ENCODE measurements around the gene BACH2.
"Not testable (repeated sequence)": the region's sequence is repeated elsewhere in the genome, so short reads cannot be mapped to it uniquely, and the experiment has no call there.

Gene BACH2

GRCh38 chr6:90090866-90091265 lies 205.8 kb downstream of the BACH2 start:
- no peak for DNase-seq

GRCh38 chr6:90088009-90088408 lies 208.6 kb downstream of the BACH2 start:
- peak; percentile 78 for DNase-seq

GRCh38 chr6:90087106-90087833 lies 209.4 kb downstream of the BACH2 start:
- DNase-seq, result peak; percentile 70

DNA sequence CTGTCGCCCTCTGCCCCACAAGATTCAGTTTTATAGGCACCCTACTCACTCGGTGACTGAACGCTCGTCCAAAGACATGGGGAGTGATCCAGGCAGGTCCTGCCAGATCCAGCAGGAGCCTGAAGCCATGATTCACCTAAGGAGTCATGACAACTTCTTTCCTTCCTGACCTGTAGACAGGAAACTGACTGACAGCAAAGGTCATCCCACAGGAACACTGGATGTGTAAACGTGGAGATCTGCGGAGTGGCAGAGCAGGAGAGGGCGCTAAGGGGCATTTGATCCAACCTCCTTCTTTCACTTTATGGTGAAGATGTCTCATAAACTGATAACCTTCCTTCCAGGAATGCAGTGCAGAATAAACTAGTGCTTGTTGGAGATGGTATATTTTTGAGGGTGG lies 210.1 kb downstream of the BACH2 start:
- DNase-seq, result peak; percentile 32

- DNase-seq, result no peak
These were observed 212.8 kb downstream of the BACH2 start for GRCh38 chr6:90083891-90084290.

GRCh38 chr6:90082847-90083246 lies 213.8 kb downstream of the BACH2 start:
- no peak for DNase-seq

- no peak for DNase-seq
These were observed 215.7 kb downstream of the BACH2 start for GRCh38 chr6:90080876-90081481.

DNA sequence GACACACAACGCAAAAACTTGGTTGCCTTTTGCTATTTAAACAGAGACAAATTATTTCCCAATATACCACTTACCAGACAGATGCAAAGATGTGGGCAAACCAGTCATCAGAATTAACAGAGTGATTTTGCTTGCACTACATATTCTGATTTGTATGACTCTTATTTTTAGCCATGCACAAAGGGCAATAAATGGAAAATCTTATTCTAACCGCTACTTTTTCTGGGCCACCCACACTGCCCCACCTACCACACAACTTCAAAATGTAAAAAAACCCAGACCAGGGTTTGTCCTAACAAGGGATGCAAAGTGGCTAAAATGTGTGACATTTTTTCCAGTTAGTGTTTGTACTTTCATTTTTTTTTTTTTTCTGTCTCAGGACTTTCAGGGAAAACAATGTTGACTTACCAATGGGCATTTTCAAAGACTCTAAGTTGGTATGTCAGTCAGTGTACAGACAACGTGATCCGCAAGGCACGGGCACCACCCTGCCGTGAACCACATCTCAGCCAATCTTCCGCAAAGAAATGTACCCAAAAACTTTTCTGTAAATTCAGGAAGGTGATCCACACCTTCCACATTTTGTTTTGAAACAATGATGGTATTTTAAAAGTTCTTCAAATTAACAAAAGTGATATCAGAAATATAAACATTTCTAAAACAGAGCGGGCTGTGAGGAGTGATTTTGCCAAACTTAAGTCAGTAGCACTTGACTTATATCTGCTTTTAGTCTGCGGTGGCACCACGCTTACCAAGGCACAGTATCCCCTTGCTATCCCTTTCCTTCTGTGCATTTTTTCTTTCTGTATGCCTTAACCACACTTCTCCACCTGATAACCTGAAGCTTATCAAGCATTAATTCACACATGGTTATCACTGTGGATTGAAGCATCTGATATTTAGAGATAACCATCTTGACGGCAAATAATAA lies 216.8 kb downstream of the BACH2 start:
- DNase-seq, result no peak

DNA sequence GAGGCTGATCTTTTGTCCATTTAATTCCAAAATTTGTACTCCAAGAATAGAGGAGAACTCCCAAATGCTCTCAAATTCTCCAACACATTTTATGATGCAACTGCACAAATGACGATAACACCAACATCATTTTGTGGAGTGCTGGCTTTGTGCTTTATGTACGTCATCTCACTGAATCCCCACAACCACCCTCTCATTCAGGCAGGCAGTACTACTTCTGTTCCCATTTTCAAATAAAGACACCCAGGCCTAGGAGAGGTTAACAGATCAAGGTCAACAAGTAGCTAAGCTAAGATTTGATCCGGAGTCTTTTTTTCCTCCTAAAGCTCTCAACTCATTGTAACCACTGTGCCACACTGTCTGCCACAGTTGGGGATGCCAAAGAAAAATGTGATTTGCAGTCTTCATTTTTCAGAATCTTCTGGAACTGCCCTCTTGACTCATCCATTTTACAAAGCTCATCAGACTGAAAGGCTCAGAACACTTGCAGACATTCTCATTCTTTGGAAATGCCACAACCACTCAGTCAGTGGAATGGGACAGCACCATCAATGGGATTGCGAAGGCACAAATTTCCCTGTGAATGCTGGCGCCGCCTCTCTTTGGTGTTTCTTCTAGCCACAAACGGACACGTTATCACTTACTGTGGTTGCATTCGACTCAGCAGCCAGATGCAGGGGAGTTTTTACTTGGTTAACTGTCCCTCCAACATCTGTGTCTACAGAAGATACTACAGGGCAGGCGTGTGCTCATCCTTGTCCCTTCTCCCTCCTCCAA lies 217.9 kb downstream of the BACH2 start:
- peak; percentile 34 for DNase-seq

DNA sequence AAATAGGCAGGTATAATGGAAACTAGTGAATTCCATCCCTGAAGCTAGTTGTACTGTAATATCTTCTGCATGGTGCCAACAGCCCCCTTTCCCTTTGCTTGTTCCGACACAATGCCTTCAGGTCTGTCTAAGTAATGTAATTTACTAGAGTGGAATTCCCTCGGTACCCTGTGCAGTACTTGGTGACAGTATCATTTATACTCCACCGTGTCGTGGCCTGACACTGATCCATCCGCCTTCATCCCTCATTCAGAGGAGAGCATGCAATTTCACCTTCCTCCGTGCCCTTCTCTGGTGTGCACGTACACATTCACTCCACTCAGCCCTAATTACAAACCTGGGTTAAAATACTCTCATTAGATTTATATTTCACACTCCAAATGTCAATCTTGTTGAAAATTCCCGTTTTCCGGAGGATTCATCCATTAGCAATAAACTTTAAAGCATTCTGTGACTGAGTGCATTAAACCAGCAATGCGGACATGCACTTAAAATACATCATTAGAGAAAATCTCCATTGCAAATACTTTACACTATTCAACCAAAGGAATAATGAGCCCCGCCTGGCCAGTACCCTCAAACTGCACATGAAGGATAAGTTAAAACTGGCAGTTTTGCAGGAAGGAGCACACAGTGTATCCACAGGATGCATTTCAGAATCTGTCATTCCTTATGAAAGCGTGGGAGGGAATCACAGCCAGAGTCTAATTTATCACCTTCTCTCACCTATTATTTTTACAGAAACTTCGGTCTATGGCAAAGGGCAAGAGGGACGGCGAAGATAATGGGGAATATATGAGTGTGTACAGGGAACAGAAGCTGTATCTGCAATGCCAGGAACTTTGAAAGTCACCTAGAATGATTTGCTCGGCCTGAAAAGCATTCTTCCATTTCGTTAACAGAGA lies 219.9 kb downstream of the BACH2 start:
- DNase-seq, result no peak

DNA sequence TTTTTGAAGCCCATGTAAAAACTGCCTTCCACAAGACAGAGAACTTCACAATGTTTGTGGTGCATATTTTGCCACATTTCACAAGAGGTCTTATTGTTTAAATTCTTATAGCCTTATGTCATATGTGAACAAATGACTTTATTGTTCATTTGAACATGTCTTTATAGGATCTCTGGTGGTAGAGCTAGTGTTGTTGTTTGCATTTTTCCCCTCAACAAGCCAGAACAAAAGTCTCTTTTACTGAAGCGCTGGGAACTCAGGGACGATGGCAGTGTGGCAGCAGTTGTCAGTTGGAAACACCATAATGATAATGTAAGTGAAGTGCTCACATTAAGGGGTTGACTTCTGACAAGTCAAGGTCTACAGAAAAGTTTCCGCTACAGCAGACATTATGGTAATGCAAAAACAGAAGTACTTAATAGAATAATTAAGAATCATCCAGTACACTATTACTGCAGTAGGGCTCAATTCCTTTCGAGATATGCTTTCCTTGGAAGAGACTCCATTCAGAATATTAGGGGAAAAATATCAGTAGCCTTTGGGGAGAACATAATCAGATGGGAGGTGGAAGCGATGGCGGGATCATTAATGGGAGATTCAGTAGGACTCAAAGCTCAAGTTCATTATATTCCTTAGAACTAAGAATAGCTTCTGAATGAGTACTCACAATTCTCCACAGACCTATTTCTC lies 222.3 kb downstream of the BACH2 start:
- no peak for DNase-seq

GRCh38 chr6:90072935-90073464 lies 223.6 kb downstream of the BACH2 start:
- peak; percentile 72 for DNase-seq

- no peak for DNase-seq
These were observed 224.1 kb downstream of the BACH2 start for GRCh38 chr6:90072501-90072900.

GRCh38 chr6:90068703-90069523 lies 227.7 kb downstream of the BACH2 start:
- peak; percentile 69 for DNase-seq

GRCh38 chr6:90068264-90068663 lies 228.4 kb downstream of the BACH2 start:
- peak; percentile 78 for DNase-seq

DNA sequence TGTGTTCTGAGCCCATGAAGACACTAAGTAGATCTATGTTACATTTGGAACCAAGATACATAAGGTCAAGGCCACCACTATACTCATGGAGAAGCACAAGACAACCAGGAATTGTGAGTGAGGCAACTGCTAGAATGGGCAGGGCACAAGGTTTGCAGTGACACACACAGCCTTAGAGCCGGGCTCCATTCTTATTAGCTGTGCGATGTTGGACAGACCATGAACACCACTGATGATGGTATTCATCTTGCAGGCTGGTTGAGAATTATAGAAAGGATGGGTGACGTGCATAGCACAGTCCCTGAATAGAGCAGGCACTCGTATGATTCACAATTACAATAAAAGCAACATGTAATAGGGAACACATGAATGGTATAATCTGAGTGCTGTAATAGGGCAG lies 229.9 kb downstream of the BACH2 start:
- DNase-seq, result peak; percentile 64

- no peak for DNase-seq
These were observed 231.5 kb downstream of the BACH2 start for GRCh38 chr6:90065173-90065572.

- no peak for DNase-seq
These were observed 234.0 kb downstream of the BACH2 start for GRCh38 chr6:90062667-90063066.

GRCh38 chr6:90062051-90062450 lies 234.6 kb downstream of the BACH2 start:
- DNase-seq, result no peak

DNA sequence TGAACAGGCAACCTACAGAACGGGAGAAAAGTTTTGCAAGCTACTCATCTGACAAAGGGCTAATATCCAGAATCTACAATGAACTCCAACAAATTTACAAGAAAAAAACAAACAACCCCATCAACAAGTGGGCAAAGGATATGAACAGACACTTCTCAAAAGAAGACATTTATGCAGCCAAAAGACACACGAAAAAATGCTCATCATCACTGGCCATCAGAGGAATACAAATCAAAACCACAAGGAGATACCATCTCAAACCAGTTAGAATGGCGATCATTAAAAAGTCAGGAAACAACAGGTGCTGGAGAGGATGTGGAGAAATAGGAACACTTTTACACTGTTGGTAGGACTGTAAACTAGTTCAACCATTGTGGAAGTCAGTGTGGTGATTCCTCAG lies 237.5 kb downstream of the BACH2 start:
- DNase-seq, result not testable (repeated sequence)

All from fibroblast of skin of abdomen (primary cell).